PC-9 (cell line): Measurements from ENCODE around the gene TBX3. TPM values are rescaled to one million over a fixed set of nuclear protein-coding genes. Genes with fewer than 3 reads are reported as not detected.

Experiments used
- BruUV-seq: library from RNA; stranded (reverse); fragments of 400-500 nt; replicated peaks from 2 replicates; lab custom pipeline; 2021; lab: Mats Ljungman, UMichigan
- CTCF ChIA-PET: fragments of 300-600 bp; sonication (Branson Sonifier 250); formaldehyde crosslinking; loops from one replicate; lab custom pipeline; 2022; ENCODE audit warnings: antibody characterized with exemption; lab: Charles Lee
- POLR2A ChIA-PET: fragments of 300-600 bp; sonication (Branson Sonifier 250); formaldehyde crosslinking; loops from one replicate; lab custom pipeline; 2022; ENCODE audit warnings: antibody characterized with exemption; ENCODE audit not compliant: unreplicated experiment; lab: Charles Lee
- DNase-seq, 2 experiments: peaks; one replicate each; pipeline versions ENCODE4 v3.0.0 to v3.0.0-alpha.2; 2015 to 2022; ENCODE audit warnings: mixed read lengths in 1 of 2
- H2AFZ ChIP-seq: fragments of 200-600 bp; sonication (generic); 2 replicates; pipeline ENCODE4 v1.8.1; 2017; ENCODE audit warnings: antibody characterized with exemption
- H3F3A ChIP-seq: fragments of 200-600 bp; sonication (generic); 2 replicates; pipeline ENCODE4 v1.8.1; 2017; ENCODE audit warnings: antibody characterized with exemption, mild to moderate bottlenecking, low read depth; ENCODE audit not compliant: insufficient read depth
- H3K27ac ChIP-seq: fragments of 200-600 bp; sonication (generic); 2 replicates; pipeline ENCODE4 v1.6.1; 2016; ENCODE audit warnings: mixed run types
- H3K27me3 ChIP-seq: fragments of 200-600 bp; sonication (generic); 2 replicates; pipeline ENCODE4 v1.6.1; 2016; ENCODE audit warnings: low read depth, mixed run types; ENCODE audit not compliant: insufficient read depth
- H3K36me3 ChIP-seq: fragments of 200-600 bp; sonication (generic); 2 replicates; pipeline ENCODE4 v1.6.1; 2016; ENCODE audit warnings: low read depth, mixed run types
- H3K4me1 ChIP-seq: fragments of 200-600 bp; sonication (generic); replicated peaks from 2 replicates; pipeline ENCODE4 v1.6.1; 2016; ENCODE audit warnings: mixed run types; ENCODE audit not compliant: insufficient read depth
- H3K4me2 ChIP-seq: fragments of 200-600 bp; sonication (generic); 2 replicates; pipeline ENCODE4 v1.6.1; 2017; ENCODE audit warnings: mixed run types
- H3K4me3 ChIP-seq: fragments of 200-600 bp; sonication (generic); 2 replicates; pipeline ENCODE4 v1.6.1; 2016; ENCODE audit warnings: mixed run types
- H3K79me2 ChIP-seq: fragments of 200-600 bp; sonication (generic); 2 replicates; pipeline ENCODE4 v1.6.1; 2017; ENCODE audit warnings: low read depth, mixed run types
- H3K9me2 ChIP-seq: fragments of 200-600 bp; sonication (generic); 2 replicates; pipeline ENCODE4 v1.8.1; 2017; ENCODE audit warnings: mild to moderate bottlenecking; ENCODE audit not compliant: insufficient read depth
- H3K9me3 ChIP-seq: fragments of 200-600 bp; sonication (generic); 2 replicates; pipeline ENCODE4 v1.8.1; 2016; ENCODE audit warnings: low read depth; ENCODE audit not compliant: insufficient read depth
- H4K20me1 ChIP-seq: fragments of 200-600 bp; sonication (generic); 2 replicates; pipeline ENCODE4 v1.8.1; 2017; ENCODE audit not compliant: insufficient read depth
- CTCF ChIP-seq: fragments of 200-600 bp; sonication (generic); conservative IDR thresholded peaks from 2 replicates; pipeline ENCODE4 v1.6.1; 2017; ENCODE audit warnings: mixed run types, antibody characterized with exemption, mild to moderate bottlenecking, moderate library complexity
- EZH2 ChIP-seq: fragments of 200-600 bp; sonication (generic); IDR thresholded peaks from 2 replicates; pipeline ENCODE4 v1.8.0; 2017; ENCODE audit warnings: antibody characterized with exemption, low read depth
- intact Hi-C: fragments of 100-400 bp; cut with micrococcal nuclease; formaldehyde crosslinking; loops from one replicate; pipeline ENCODE4 v1.10.0; 2022; ENCODE audit not compliant: unreplicated experiment
- total RNA-seq: library from RNA; stranded (reverse); gene quantifications from 2 replicates; pipeline ENCODE4 v1.2.3, GENCODE V29; 2021

Gene TBX3
- total RNA-seq, 1 experiment from 2014 or later: not detected

- Histone ChIP-seq H4K20me1 (no peaks in the 10 kb centered on the region), H3K4me2 (no peak overlapping the region), H3K79me2 (no peaks in the 10 kb centered on the region), H3F3A (no peaks in the 10 kb centered on the region), H3K4me1 (no peaks in the 10 kb centered on the region), H2AFZ (no peak overlapping the region), H3K36me3 (no peaks in the 10 kb centered on the region), H3K27me3 (peaks cover 88% of the 10 kb centered on the region), H3K27ac (no peak overlapping the region), H3K9me3 (no peaks in the 10 kb centered on the region), H3K9me2 (no peaks in the 10 kb centered on the region), H3K4me3 (no peak overlapping the region)
- no peak for TF ChIP-seq EZH2
- no peak for TF ChIP-seq CTCF
- DNase-seq: no peak
- POLR2A ChIA-PET: no interaction called here
- intact Hi-C loops: no loop called here
- CTCF ChIA-PET: no interaction called here
- BruUV-seq: no TSS peak
These were observed 16.6 kb upstream of the TBX3 start for GRCh38 chr12:114700392-114701103.

GRCh38 chr12:114698566-114699163, 14.7 kb upstream of the TBX3 start:
- H3K36me3 ChIP-seq: no peaks in the 10 kb centered on the region

More at GRCh38 chr12:114698566-114699163, 14.7 kb upstream of the TBX3 start:
- Histone ChIP-seq H3K4me2 (0 out of 2 replicates have a peak overlapping the region, but pooled peaks have one; percentile 19), H3K27me3 (peaks cover 95% of the 10 kb centered on the region), H3F3A (no peaks in the 10 kb centered on the region), H3K27ac (no peak overlapping the region), H3K79me2 (no peaks in the 10 kb centered on the region), H3K4me3 (no peak overlapping the region), H2AFZ (no peak overlapping the region), H3K4me1 (no peaks in the 10 kb centered on the region), H4K20me1 (no peaks in the 10 kb centered on the region), H3K9me3 (no peaks in the 10 kb centered on the region), H3K9me2 (no peaks in the 10 kb centered on the region)
- CTCF ChIA-PET: no interaction called here
- DNase-seq: no peak
- TF ChIP-seq EZH2: no peak
- TF ChIP-seq CTCF: no peak
- no TSS peak for BruUV-seq
- POLR2A ChIA-PET: no interaction called here
- intact Hi-C loops: no loop called here
